Sigmoid colon (tissue), 7 donors: ENCODE data around the gene LCLAT1. TPM values are rescaled to one million over a fixed set of nuclear protein-coding genes. Genes with fewer than 3 reads are reported as not detected.

Experiments
- DNase-seq: peaks from one replicate; pipeline ENCODE4 v3.0.0-alpha.2; 2019
- H3K27ac ChIP-seq, 4 donors: fragments of 200-600 bp; sonication (generic); one replicate each; pipeline ENCODE4 v1.5.1; 2016 to 2019; ENCODE audit warnings: mild to moderate bottlenecking in 1 of 4
- H3K27me3 ChIP-seq, 3 donors: fragments of 200-600 bp; sonication (generic); one replicate each; pipeline ENCODE4 v1.5.1; 2019; ENCODE audit warnings: mild to moderate bottlenecking in 1 of 3
- H3K36me3 ChIP-seq, 4 donors: fragments of 200-600 bp; sonication (generic); one replicate each; pipeline ENCODE4 v1.5.1; 2016 to 2019
- H3K4me1 ChIP-seq, 4 donors: fragments of 200-600 bp; sonication (generic); one replicate each; pipeline ENCODE4 v1.5.1; 2017 to 2019
- H3K4me3 ChIP-seq, 4 donors: fragments of 200-600 bp; sonication (generic); one replicate each; pipeline ENCODE4 v1.5.1; 2017 to 2019; ENCODE audit warnings: mild to moderate bottlenecking in 2 of 4, moderate library complexity in 1 of 4
- H3K9me3 ChIP-seq, 4 donors: fragments of 200-600 bp in 3 of 4; sonication (generic) in 3 of 4; one replicate each; pipeline versions ENCODE4 v1.5.1 to v1.6.1; 2013 to 2019
- EP300 ChIP-seq, 4 donors: sonication (generic); formaldehyde crosslinking; IDR thresholded peaks; one replicate each; pipeline ENCODE4 v1.6.1; 2017; ENCODE audit warnings: antibody characterized with exemption in 4 of 4
- POLR2A ChIP-seq, 2 donors: fragments of 450-650 bp; IDR thresholded peaks; one replicate each; pipeline ENCODE4 v1.6.1; 2016; ENCODE audit warnings: antibody characterized with exemption in 2 of 2, mild to moderate bottlenecking in 2 of 2, moderate library complexity in 2 of 2
- POLR2AphosphoS5 ChIP-seq, 4 donors: sonication (generic); formaldehyde crosslinking; IDR thresholded peaks; one replicate each; pipeline ENCODE4 v1.6.1; 2017; ENCODE audit warnings: antibody characterized with exemption in 4 of 4
- WGBS, 2 donors: extraction: QIAGEN DNeasy Blood & Tissue Kit; methylation state at CpG; one replicate each; pipeline ENCODE4 v1.1.7; 2013; 5-methylcytosine and 5-hydroxymethylcytosine counted together
- intact Hi-C: fragments of 100-400 bp; cut with DNase I; formaldehyde crosslinking; loops from one replicate; pipeline ENCODE4 v1.15.1; 2023
- polyA plus RNA-seq, 3 donors: library from polyadenylated mRNA; stranded (reverse); fragments of 200-250 nt; gene quantifications; one replicate each; pipeline ENCODE4 v1.2.3, GENCODE V29; 2013
- total RNA-seq, 4 donors: library from RNA; depleted of rRNA; stranded (reverse); fragments of >200 nt; gene quantifications; one replicate each; pipeline ENCODE4 v1.1.0, GENCODE V29; 2016
- TF ChIP-seq, protein P1 (sequence below), 4 experiments: fragments of 450-650 bp in 3 of 4; fragments of 200-600 bp in 1 of 4; IDR thresholded peaks; one replicate each; pipeline ENCODE4 v1.5.1; 2016 to 2019; ENCODE audit warnings: antibody characterized with exemption in 4 of 4, mild to moderate bottlenecking in 3 of 4, moderate library complexity in 2 of 4
- donor health status: healthy with polysubstance abuse.
- donor health status: Bipolar disorder and iron deficiency.
- donor health status: healthy.

Gene LCLAT1
- total and polyA plus RNA-seq, 7 donors, result 1.2 to 17.2 (median 10.0) TPM

DNA sequence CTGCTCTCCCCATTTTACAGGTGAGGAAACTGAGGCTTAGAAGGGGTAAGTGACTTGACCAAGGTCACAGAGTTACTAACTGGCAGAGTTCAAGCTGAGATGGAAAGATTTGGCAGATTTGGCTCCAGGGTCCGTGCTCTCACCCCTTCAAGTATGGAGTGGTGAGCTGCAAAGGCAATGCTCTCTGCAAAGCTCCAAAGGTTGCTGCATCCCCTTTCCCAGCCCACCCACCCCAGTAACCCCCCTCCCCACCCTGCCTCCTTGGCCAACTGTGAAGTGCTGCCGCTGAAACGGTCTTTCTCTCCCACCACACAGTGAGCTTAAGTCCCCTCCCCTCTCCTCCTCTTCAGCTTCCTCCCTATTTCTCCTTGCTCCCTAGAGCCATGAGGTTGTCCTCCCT is 207.4 kb downstream of the LCLAT1 start:
- TF ChIP-seq POLR2A (IDR thresholded peaks at IDR 0.05), result no peak
- no peak for TF ChIP-seq EP300 (IDR thresholded peaks at IDR 0.05)
- TF ChIP-seq, protein P1, sequence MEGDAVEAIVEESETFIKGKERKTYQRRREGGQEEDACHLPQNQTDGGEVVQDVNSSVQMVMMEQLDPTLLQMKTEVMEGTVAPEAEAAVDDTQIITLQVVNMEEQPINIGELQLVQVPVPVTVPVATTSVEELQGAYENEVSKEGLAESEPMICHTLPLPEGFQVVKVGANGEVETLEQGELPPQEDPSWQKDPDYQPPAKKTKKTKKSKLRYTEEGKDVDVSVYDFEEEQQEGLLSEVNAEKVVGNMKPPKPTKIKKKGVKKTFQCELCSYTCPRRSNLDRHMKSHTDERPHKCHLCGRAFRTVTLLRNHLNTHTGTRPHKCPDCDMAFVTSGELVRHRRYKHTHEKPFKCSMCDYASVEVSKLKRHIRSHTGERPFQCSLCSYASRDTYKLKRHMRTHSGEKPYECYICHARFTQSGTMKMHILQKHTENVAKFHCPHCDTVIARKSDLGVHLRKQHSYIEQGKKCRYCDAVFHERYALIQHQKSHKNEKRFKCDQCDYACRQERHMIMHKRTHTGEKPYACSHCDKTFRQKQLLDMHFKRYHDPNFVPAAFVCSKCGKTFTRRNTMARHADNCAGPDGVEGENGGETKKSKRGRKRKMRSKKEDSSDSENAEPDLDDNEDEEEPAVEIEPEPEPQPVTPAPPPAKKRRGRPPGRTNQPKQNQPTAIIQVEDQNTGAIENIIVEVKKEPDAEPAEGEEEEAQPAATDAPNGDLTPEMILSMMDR (IDR thresholded peaks at IDR 0.05), result no peak
- no peak for TF ChIP-seq POLR2AphosphoS5 (IDR thresholded peaks at IDR 0.05)
- Histone ChIP-seq H3K27ac (no peak overlapping the region), H3K4me3 (no peak overlapping the region), H3K4me1 (no peaks in the 10 kb centered on the region), H3K36me3 (no peaks in the 10 kb centered on the region), H3K27me3 (no peaks in the 10 kb centered on the region), H3K9me3 (no peaks in the 10 kb centered on the region)
- 93 to 98% methylated on average over 3 of the region's 3 CpGs for WGBS, 2 donors
- intact Hi-C loops, result no loop called here
- DNase-seq, result no peak

DNA sequence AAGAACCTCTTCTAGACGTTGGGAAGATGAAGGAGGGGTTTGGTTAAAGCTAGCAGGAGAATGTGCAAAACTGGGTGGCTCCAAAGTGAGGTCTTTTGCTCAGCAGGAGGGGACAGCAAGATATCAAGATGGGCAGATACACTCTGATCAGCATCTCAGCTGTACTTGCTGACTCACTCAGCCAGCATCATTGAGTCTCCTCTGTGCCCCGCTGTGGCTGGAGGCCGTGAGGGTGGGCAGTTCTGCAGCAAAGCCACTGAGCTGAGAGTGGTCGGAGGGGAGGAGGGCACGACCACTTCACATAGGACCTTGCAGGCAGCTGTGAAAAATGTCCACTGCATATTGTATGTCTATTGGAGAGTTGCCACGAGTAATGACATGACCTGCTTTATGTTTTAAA is 208.2 kb downstream of the LCLAT1 start:
- H3K9me3 ChIP-seq, result no peaks in the 10 kb centered on the region
- no peak for TF ChIP-seq EP300 (IDR thresholded peaks at IDR 0.05)
- TF ChIP-seq POLR2AphosphoS5 (IDR thresholded peaks at IDR 0.05), result no peak
- TF ChIP-seq, protein P1 (IDR thresholded peaks at IDR 0.05), result no peak
- no peak for TF ChIP-seq POLR2A (IDR thresholded peaks at IDR 0.05)
- H3K4me3 ChIP-seq, result no peak overlapping the region
- no peak for DNase-seq
- H3K27me3 ChIP-seq, result no peaks in the 10 kb centered on the region
- H3K36me3 ChIP-seq, result no peaks in the 10 kb centered on the region
- intact Hi-C loops, result no loop called here
- 78 to 81% methylated on average over 6 of the region's 6 CpGs for WGBS, 2 donors
- H3K27ac ChIP-seq, result no peak overlapping the region
- H3K4me1 ChIP-seq, result no peaks in the 10 kb centered on the region

DNA sequence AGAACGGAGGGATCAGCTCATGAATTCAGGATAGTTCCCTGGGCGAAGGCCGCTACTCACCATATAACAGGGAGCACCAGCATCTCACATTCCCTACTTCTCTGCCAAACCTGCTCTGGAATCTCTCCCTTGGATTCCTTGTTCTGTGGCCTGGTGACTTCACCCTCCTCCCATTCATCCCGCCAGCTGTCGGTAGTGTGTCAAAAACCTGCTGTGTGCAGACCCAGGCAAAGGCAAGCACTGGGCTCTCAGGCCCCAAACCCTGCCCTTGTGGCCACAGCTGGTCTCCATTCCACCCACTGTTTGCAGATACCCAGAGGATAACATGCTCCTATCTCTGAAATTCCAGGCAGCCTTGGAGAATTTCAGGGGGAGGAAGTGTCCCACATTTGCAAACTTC is 208.6 kb downstream of the LCLAT1 start:
- intact Hi-C loops, result no loop called here
- Histone ChIP-seq H3K4me1 (no peaks in the 10 kb centered on the region), H3K4me3 (no peak overlapping the region), H3K27ac (no peak overlapping the region), H3K9me3 (no peaks in the 10 kb centered on the region), H3K27me3 (no peaks in the 10 kb centered on the region), H3K36me3 (no peaks in the 10 kb centered on the region)
- no peak for DNase-seq
- WGBS, 2 donors, result 81 to 83% methylated on average over 5 of the region's 5 CpGs
- TF ChIP-seq POLR2AphosphoS5 (IDR thresholded peaks at IDR 0.05) (no peak), EP300 (IDR thresholded peaks at IDR 0.05) (no peak), POLR2A (IDR thresholded peaks at IDR 0.05) (no peak)
- TF ChIP-seq, protein P1 (IDR thresholded peaks at IDR 0.05), result no peak

DNA sequence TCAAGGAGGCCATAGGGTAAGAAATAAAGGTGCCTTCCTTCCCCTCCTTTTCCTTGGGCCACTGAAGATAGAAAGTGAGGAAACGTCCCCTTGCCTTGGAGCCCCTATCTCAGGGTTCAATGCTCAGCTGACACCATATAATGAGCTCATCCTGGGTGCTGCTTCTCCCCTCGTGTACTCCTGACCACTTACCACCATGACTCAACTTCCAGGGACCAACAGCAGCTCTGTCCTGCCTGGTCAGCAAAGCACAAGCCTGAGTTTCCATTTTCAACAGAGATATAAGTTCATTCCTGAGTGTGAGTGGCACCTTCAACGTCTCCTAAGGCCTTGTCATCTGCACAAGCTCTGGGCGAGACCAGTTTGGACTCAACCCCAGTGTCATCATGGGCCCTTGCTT is 209.0 kb downstream of the LCLAT1 start:
- TF ChIP-seq POLR2AphosphoS5 (IDR thresholded peaks at IDR 0.05) (no peak), EP300 (IDR thresholded peaks at IDR 0.05) (no peak), POLR2A (IDR thresholded peaks at IDR 0.05) (no peak)
- TF ChIP-seq, protein P1 (IDR thresholded peaks at IDR 0.05), result no peak
- no peak overlapping the region for H3K4me3 ChIP-seq
- intact Hi-C loops, result no loop called here

More for the DNA sequence above, 209.0 kb downstream of the LCLAT1 start:
- Histone ChIP-seq H3K27me3 (no peaks in the 10 kb centered on the region), H3K27ac (no peak overlapping the region), H3K9me3 (no peaks in the 10 kb centered on the region), H3K4me1 (no peaks in the 10 kb centered on the region), H3K36me3 (no peaks in the 10 kb centered on the region)
- WGBS, 2 donors, result 73 to 75% methylated on average over 4 of the region's 4 CpGs
- no peak for DNase-seq
